ENCODE data around the gene DNAJB13. TPM values are rescaled to one million over a fixed set of nuclear protein-coding genes. Genes with fewer than 3 reads are reported as not detected.
"Not testable (repeated sequence)": the region's sequence is repeated elsewhere in the genome, so short reads cannot be mapped to it uniquely, and the experiment has no call there.

Gene DNAJB13
- total and polyA plus RNA-seq, 2 of the 13 experiments (the other 11 are each of a cell fraction or from before 2014, with no cell fraction given): 2.3 TPM; not detected in 1

DNA sequence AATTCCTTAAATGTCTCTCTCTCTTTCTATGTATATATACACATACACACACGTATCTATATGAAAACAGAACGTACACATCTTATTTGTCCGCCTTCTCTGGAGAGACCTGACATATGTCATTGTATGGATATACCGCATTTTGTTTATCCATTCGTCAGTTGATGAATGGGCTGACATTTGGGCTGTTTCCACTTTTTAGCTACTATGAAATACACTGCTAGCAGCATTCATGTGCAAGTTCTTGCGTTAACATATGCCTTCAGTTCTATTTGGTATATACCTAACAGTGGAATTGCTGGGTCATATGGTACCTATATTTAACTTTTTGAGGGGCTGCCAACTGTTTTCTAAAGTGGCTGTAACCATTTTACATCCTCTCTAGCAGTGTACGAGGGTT is 18.0 kb upstream of the DNAJB13 start (continued):
- TF ChIP-seq ZZZ3 (CRISPR knock-in tag; IDR thresholded peaks at IDR 0.05; ENCODE audit: borderline replicate concordance) (no peak), ZNF792 (CRISPR knock-in tag; IDR thresholded peaks at IDR 0.05) (no peak), ZNF7 (CRISPR knock-in tag; IDR thresholded peaks at IDR 0.05) (no peak), SIX1 (CRISPR knock-in tag; IDR thresholded peaks at IDR 0.05; ENCODE audit: borderline replicate concordance) (no peak)

DNA sequence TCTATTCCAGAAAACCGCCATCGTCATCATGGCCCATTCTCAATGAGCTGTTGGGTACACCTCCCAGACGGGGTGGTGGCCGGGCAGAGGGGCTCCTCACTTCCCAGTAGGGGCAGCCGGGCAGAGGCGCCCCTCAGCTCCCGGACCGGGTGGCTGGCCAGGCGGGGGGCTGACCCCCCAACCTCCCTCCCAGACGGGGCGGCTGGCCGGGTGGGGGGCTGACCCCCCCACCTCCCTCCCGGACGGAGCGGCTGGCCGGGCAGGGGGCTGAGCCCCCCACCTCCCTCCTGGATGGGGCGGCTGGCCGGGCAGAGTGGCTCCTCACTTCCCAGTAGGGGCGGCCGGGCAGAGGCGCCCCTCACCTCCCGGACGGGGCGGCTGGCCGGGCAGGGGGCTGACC is 14.8 kb upstream of the DNAJB13 start:
- CTCF ChIA-PET (ENCODE audit: low intra/inter-chr PET ratio, low total read pairs); H3K4me3 ChIP-seq (replicated peaks in 1 of 3; ENCODE audit: insufficient read depth in 1 of 3, low read depth in 2 of 3, low read length in 3 of 3); H3K79me2 ChIP-seq (ENCODE audit: insufficient read depth, low read length); H3K4me2 ChIP-seq (ENCODE audit: low read depth, low read length); in situ Hi-C loops (cut with HindIII; ENCODE audit: extremely low pct_ligation_motif_present, low pct_unique_long_range_greater_than_20kb); FAIRE-seq; intact Hi-C loops (cut with micrococcal nuclease; ENCODE audit: unreplicated experiment); H3K27ac ChIP-seq (ENCODE audit: extremely low read length, insufficient read depth, low read length); H3K36me3 ChIP-seq (replicated peaks in 1 of 2; ENCODE audit: control insufficient read depth in 1 of 2, insufficient read depth in 2 of 2, low read length in 2 of 2); H4K20me1 ChIP-seq (ENCODE audit: insufficient read depth, low read length); POLR2A ChIA-PET; H3K4me1 ChIP-seq (ENCODE audit: insufficient read depth, low read length); H3K9ac ChIP-seq (ENCODE audit: insufficient read depth, low read depth, low read length); DNase-seq (ENCODE audit: low spot score); BruUV-seq (replicated peaks); H3K27me3 ChIP-seq (ENCODE audit: control insufficient read depth in 1 of 2, insufficient read depth in 2 of 2, low read length in 2 of 2); ATAC-seq; H2AFZ ChIP-seq (ENCODE audit: low read length); H3K9me3 ChIP-seq (ENCODE audit: low read length): not testable (repeated sequence)
- WGBS (ENCODE audit: low lambda C conversion rate): 100% methylated on average over 2 of the region's 25 CpGs

DNA sequence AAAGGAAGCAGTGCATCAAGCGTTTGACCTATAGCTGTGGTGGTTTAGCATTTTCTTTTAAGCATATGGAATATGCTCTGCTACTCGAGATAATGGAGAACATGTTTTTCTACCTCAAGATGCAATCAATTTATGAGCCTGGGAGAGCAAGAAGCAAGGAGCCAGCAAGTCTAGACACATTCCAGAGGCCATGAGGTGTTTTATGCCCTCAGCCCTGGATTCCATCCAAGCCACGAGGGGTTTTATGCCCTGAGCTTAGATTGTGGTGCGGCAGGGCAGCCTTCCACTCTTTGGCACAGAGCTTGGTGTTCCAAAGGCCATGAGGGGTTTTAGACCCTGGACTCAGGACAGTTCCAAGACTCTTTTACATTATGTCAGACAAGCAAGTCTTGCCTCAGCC is 11.7 kb upstream of the DNAJB13 start:
- DNase-seq (ENCODE audit: low spot score) (no peak), ATAC-seq (no peak), FAIRE-seq (no peak)
- H3K79me2 ChIP-seq (ENCODE audit: insufficient read depth, low read length): no peaks in the 10 kb centered on the region
- no peak overlapping the region for H3K4me2 ChIP-seq (ENCODE audit: low read depth, low read length)
- H3K9me3 ChIP-seq (ENCODE audit: low read length): no peaks in the 10 kb centered on the region
- BruUV-seq (replicated peaks): no TSS peak
- no peak overlapping the region for H3K9ac ChIP-seq (ENCODE audit: insufficient read depth, low read depth, low read length)
- CTCF ChIA-PET (ENCODE audit: low intra/inter-chr PET ratio, low total read pairs): no interaction called here
- no peak overlapping the region for H3K27ac ChIP-seq (ENCODE audit: extremely low read length, insufficient read depth, low read length)
- POLR2A ChIA-PET: no interaction called here
- H2AFZ ChIP-seq (ENCODE audit: low read length): no peak overlapping the region
- no peaks in the 10 kb centered on the region for H3K36me3 ChIP-seq (replicated peaks in 1 of 2; ENCODE audit: control insufficient read depth in 1 of 2, insufficient read depth in 2 of 2, low read length in 2 of 2)
- no peak overlapping the region for H3K4me3 ChIP-seq (replicated peaks in 1 of 3; ENCODE audit: insufficient read depth in 1 of 3, low read depth in 2 of 3, low read length in 3 of 3)
- H4K20me1 ChIP-seq (ENCODE audit: insufficient read depth, low read length): no peaks in the 10 kb centered on the region
- 70% methylated on average over 2 of the region's 4 CpGs for WGBS (ENCODE audit: low lambda C conversion rate)
- H3K27me3 ChIP-seq (ENCODE audit: control insufficient read depth in 1 of 2, insufficient read depth in 2 of 2, low read length in 2 of 2): no peaks in the 10 kb centered on the region
- intact Hi-C loops (cut with micrococcal nuclease; ENCODE audit: unreplicated experiment): no loop called here
- in situ Hi-C loops (cut with HindIII; ENCODE audit: extremely low pct_ligation_motif_present, low pct_unique_long_range_greater_than_20kb): no loop called here
- 0 out of 2 replicates have a peak, but pooled peaks cover 7% of the 10 kb centered on the region for H3K4me1 ChIP-seq (ENCODE audit: insufficient read depth, low read length)
- TF ChIP-seq, protein P1, sequence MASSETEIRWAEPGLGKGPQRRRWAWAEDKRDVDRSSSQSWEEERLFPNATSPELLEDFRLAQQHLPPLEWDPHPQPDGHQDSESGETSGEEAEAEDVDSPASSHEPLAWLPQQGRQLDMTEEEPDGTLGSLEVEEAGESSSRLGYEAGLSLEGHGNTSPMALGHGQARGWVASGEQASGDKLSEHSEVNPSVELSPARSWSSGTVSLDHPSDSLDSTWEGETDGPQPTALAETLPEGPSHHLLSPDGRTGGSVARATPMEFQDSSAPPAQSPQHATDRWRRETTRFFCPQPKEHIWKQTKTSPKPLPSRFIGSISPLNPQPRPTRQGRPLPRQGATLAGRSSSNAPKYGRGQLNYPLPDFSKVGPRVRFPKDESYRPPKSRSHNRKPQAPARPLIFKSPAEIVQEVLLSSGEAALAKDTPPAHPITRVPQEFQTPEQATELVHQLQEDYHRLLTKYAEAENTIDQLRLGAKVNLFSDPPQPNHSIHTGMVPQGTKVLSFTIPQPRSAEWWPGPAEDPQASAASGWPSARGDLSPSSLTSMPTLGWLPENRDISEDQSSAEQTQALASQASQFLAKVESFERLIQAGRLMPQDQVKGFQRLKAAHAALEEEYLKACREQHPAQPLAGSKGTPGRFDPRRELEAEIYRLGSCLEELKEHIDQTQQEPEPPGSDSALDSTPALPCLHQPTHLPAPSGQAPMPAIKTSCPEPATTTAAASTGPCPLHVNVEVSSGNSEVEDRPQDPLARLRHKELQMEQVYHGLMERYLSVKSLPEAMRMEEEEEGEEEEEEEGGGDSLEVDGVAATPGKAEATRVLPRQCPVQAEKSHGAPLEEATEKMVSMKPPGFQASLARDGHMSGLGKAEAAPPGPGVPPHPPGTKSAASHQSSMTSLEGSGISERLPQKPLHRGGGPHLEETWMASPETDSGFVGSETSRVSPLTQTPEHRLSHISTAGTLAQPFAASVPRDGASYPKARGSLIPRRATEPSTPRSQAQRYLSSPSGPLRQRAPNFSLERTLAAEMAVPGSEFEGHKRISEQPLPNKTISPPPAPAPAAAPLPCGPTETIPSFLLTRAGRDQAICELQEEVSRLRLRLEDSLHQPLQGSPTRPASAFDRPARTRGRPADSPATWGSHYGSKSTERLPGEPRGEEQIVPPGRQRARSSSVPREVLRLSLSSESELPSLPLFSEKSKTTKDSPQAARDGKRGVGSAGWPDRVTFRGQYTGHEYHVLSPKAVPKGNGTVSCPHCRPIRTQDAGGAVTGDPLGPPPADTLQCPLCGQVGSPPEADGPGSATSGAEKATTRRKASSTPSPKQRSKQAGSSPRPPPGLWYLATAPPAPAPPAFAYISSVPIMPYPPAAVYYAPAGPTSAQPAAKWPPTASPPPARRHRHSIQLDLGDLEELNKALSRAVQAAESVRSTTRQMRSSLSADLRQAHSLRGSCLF (CRISPR knock-in tag; IDR thresholded peaks at IDR 0.05; ENCODE audit: borderline replicate concordance): no peak
- no peak for TF ChIP-seq ZFX (CRISPR knock-in tag; IDR thresholded peaks at IDR 0.05; ENCODE audit: low read depth)
- no peak for TF ChIP-seq ZNF251 (CRISPR knock-in tag; IDR thresholded peaks at IDR 0.05)
- TF ChIP-seq MED13 (CRISPR knock-in tag; IDR thresholded peaks at IDR 0.05): no peak
- TF ChIP-seq, protein P2, sequence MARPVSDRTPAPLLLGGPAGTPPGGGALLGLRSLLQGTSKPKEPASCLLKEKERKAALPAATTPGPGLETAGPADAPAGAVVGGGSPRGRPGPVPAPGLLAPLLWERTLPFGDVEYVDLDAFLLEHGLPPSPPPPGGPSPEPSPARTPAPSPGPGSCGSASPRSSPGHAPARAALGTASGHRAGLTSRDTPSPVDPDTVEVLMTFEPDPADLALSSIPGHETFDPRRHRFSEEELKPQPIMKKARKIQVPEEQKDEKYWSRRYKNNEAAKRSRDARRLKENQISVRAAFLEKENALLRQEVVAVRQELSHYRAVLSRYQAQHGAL (CRISPR knock-in tag; IDR thresholded peaks at IDR 0.05; ENCODE audit: not compliant biosample characterization): no peak
- no peak for TF ChIP-seq REXO4 (CRISPR knock-in tag; IDR thresholded peaks at IDR 0.05; ENCODE audit: borderline replicate concordance)

Measured in HepG2 (cell line).